Ectodermal cell (in vitro differentiated cells): ENCODE data around the gene ESYT3.
"Not testable (repeated sequence)": the region's sequence is repeated elsewhere in the genome, so short reads cannot be mapped to it uniquely, and the experiment has no call there.

Source experiments
- H3K27ac ChIP-seq: 2 replicates; pipeline ENCODE4 v1.7.0; 2013; ENCODE audit warnings: mild to moderate bottlenecking, low read depth, low read length; ENCODE audit not compliant: insufficient read depth, poor library complexity, severe bottlenecking
- H3K27me3 ChIP-seq: 2 replicates; pipeline ENCODE4 v1.7.0; 2013; ENCODE audit warnings: mild to moderate bottlenecking, low read length; ENCODE audit not compliant: insufficient read depth, control insufficient read depth, poor library complexity, severe bottlenecking
- H3K36me3 ChIP-seq: one replicate; pipeline ENCODE4 v1.7.0; 2013; ENCODE audit warnings: low read length; ENCODE audit not compliant: control insufficient read depth, insufficient read depth
- H3K4me1 ChIP-seq: one replicate; pipeline ENCODE4 v1.7.0; 2013; ENCODE audit warnings: low read length; ENCODE audit not compliant: control insufficient read depth, insufficient read depth
- H3K4me3 ChIP-seq: 2 replicates; pipeline ENCODE4 v1.7.0; 2013; ENCODE audit warnings: low read depth, low read length, control low read depth; ENCODE audit not compliant: insufficient read depth
- H3K9me3 ChIP-seq: 2 replicates; pipeline ENCODE4 v1.7.0; 2013; ENCODE audit warnings: mild to moderate bottlenecking, low read length, moderate library complexity; ENCODE audit not compliant: control insufficient read depth
- WGBS, 2 experiments: methylation state at CpG; one replicate each; pipeline ENCODE4 v1.1.7; 2013; ENCODE audit warnings: missing lambda C conversion rate in 2 of 2; 5-methylcytosine and 5-hydroxymethylcytosine counted together

ESYT3 gene

GRCh38 chr3:138469874-138470273 is 35.5 kb downstream of the ESYT3 start:
- Histone ChIP-seq H3K27ac (no peak overlapping the region), H3K4me1 (no peaks in the 10 kb centered on the region), H3K9me3 (no peaks in the 10 kb centered on the region), H3K4me3 (no peak overlapping the region), H3K27me3 (no peaks in the 10 kb centered on the region), H3K36me3 (no peaks in the 10 kb centered on the region)
- WGBS, 2 experiments, result 94 to 96% methylated on average over 6 of the region's 6 CpGs

GRCh38 chr3:138470687-138471086 is 36.3 kb downstream of the ESYT3 start:
- Histone ChIP-seq H3K4me1 (no peaks in the 10 kb centered on the region), H3K9me3 (no peaks in the 10 kb centered on the region), H3K27ac (no peak overlapping the region), H3K4me3 (no peak overlapping the region), H3K27me3 (no peaks in the 10 kb centered on the region), H3K36me3 (no peaks in the 10 kb centered on the region)
- WGBS, 2 experiments, result 91 to 97% methylated on average over 3 of the region's 3 CpGs

GRCh38 chr3:138471481-138471880 is 37.1 kb downstream of the ESYT3 start:
- H3K4me1 ChIP-seq, result no peaks in the 10 kb centered on the region
- no peak overlapping the region for H3K27ac ChIP-seq
- no peaks in the 10 kb centered on the region for H3K9me3 ChIP-seq
- no peak overlapping the region for H3K4me3 ChIP-seq
- H3K27me3 ChIP-seq, result no peaks in the 10 kb centered on the region
- WGBS, 2 experiments, result 97 to 100% methylated on average over 1 of the region's 1 CpG
- H3K36me3 ChIP-seq, result no peaks in the 10 kb centered on the region

- H3K4me3 ChIP-seq, result no peak overlapping the region
- WGBS, 2 experiments, result 93 to 95% methylated on average over 8 of the region's 8 CpGs
- H3K9me3 ChIP-seq, result no peaks in the 10 kb centered on the region
- no peaks in the 10 kb centered on the region for H3K4me1 ChIP-seq
- H3K27me3 ChIP-seq, result no peaks in the 10 kb centered on the region
- H3K36me3 ChIP-seq, result no peaks in the 10 kb centered on the region
- H3K27ac ChIP-seq, result no peak overlapping the region
Observed at GRCh38 chr3:138472141-138472825, 37.9 kb downstream of the ESYT3 start.

- H3K27ac ChIP-seq, result no peak overlapping the region
- no peaks in the 10 kb centered on the region for H3K36me3 ChIP-seq
- H3K4me1 ChIP-seq, result no peaks in the 10 kb centered on the region
- no peaks in the 10 kb centered on the region for H3K9me3 ChIP-seq
- H3K4me3 ChIP-seq, result no peak overlapping the region
- no peaks in the 10 kb centered on the region for H3K27me3 ChIP-seq
- 95 to 97% methylated on average over 8 of the region's 8 CpGs for WGBS, 2 experiments
Observed at GRCh38 chr3:138473391-138473790, 39.0 kb downstream of the ESYT3 start.

GRCh38 chr3:138474163-138474562 is 39.7 kb downstream of the ESYT3 start:
- Histone ChIP-seq H3K4me3 (no peak overlapping the region), H3K36me3 (no peaks in the 10 kb centered on the region), H3K27me3 (no peaks in the 10 kb centered on the region), H3K4me1 (no peaks in the 10 kb centered on the region), H3K27ac (no peak overlapping the region), H3K9me3 (no peaks in the 10 kb centered on the region)
- WGBS, 2 experiments, result 93 to 98% methylated on average over 6 of the region's 6 CpGs

- WGBS, 2 experiments, result 80 to 96% methylated on average over 2 of the region's 2 CpGs
- Histone ChIP-seq H3K27ac (no peak overlapping the region), H3K9me3 (no peaks in the 10 kb centered on the region)
Observed at GRCh38 chr3:138476526-138476925, 42.1 kb downstream of the ESYT3 start.

GRCh38 chr3:138477120-138477519 is 42.7 kb downstream of the ESYT3 start:
- H3K27me3 ChIP-seq, result no peaks in the 10 kb centered on the region
- H3K9me3 ChIP-seq, result no peaks in the 10 kb centered on the region
- no peak overlapping the region for H3K4me3 ChIP-seq
- no peak overlapping the region for H3K27ac ChIP-seq
- no peaks in the 10 kb centered on the region for H3K4me1 ChIP-seq
- no peaks in the 10 kb centered on the region for H3K36me3 ChIP-seq

More at GRCh38 chr3:138476526-138476925, 42.1 kb downstream of the ESYT3 start:
- H3K4me3 ChIP-seq, result no peak overlapping the region
- H3K36me3 ChIP-seq, result no peaks in the 10 kb centered on the region
- no peaks in the 10 kb centered on the region for H3K4me1 ChIP-seq
- no peaks in the 10 kb centered on the region for H3K27me3 ChIP-seq

- 85 to 87% methylated on average over 2 to 3 of the region's 3 CpGs for WGBS, 2 experiments
- no peaks in the 10 kb centered on the region for H3K36me3 ChIP-seq
- no peaks in the 10 kb centered on the region for H3K4me1 ChIP-seq
- H3K4me3 ChIP-seq, result no peak overlapping the region
- no peak overlapping the region for H3K27ac ChIP-seq
- no peaks in the 10 kb centered on the region for H3K9me3 ChIP-seq
- H3K27me3 ChIP-seq, result no peaks in the 10 kb centered on the region
Observed at GRCh38 chr3:138477801-138478200, 43.4 kb downstream of the ESYT3 start.

- Histone ChIP-seq H3K27me3 (no peaks in the 10 kb centered on the region), H3K27ac (no peak overlapping the region), H3K4me3 (no peak overlapping the region), H3K36me3 (no peaks in the 10 kb centered on the region), H3K9me3 (no peaks in the 10 kb centered on the region), H3K4me1 (no peaks in the 10 kb centered on the region)
- 19 to 21% methylated on average over 4 of the region's 4 CpGs for WGBS, 2 experiments
Observed at GRCh38 chr3:138479438-138479863, 45.0 kb downstream of the ESYT3 start.

- H3K4me1 ChIP-seq, H3K36me3 ChIP-seq, H3K4me3 ChIP-seq, H3K27me3 ChIP-seq, H3K9me3 ChIP-seq, H3K27ac ChIP-seq: not testable (repeated sequence)
- 95 to 97% methylated on average over 17 of the region's 17 CpGs for WGBS, 2 experiments
Observed at GRCh38 chr3:138484672-138485071, 50.3 kb downstream of the ESYT3 start.
